WTC11 (cell line): Measurements from ENCODE around the gene SOX9. TPM values are rescaled to one million over a fixed set of nuclear protein-coding genes. Genes with fewer than 3 reads are reported as not detected.
A peak's percentile ranks its signal among the peaks of the same experiment; 100 is the strongest.

Source experiments
- ATAC-seq: fragments of 200-7000 bp; cut with Tn5 transposase; 2 replicates; pipeline ENCODE4 v1.10.0; 2021; ENCODE audit warnings: mild to moderate bottlenecking, moderate library complexity
- CTCF ChIA-PET: fragments of 300-600 bp; sonication (Branson Sonifier 250); formaldehyde crosslinking; loops from one replicate; lab custom pipeline; 2021; ENCODE audit warnings: antibody characterized with exemption; lab: Charles Lee
- POLR2A ChIA-PET: fragments of 350-600 bp; sonication (Branson Sonifier 250); formaldehyde crosslinking; loops from one replicate; lab custom pipeline; 2021; ENCODE audit warnings: antibody characterized with exemption; lab: Charles Lee
- DNase-seq: peaks from one replicate; pipeline ENCODE4 v3.0.0; 2021; ENCODE audit warnings: low spot score
- H3K27ac Mint-ChIP-seq: 2 replicates; pipeline ENCODE4 v1.8.0; 2021; ENCODE audit warnings: mixed read lengths
- H3K27me3 Mint-ChIP-seq: 2 replicates; pipeline ENCODE4 v1.8.0; 2021; ENCODE audit warnings: low read depth, mild to moderate bottlenecking, moderate library complexity, mixed read lengths
- H3K36me3 Mint-ChIP-seq: 2 replicates; pipeline ENCODE4 v1.8.0; 2021; ENCODE audit warnings: mixed read lengths
- H3K4me1 Mint-ChIP-seq: 2 replicates; pipeline ENCODE4 v1.8.0; 2022; ENCODE audit warnings: mixed read lengths
- H3K4me3 Mint-ChIP-seq: 2 replicates; pipeline ENCODE4 v1.8.0; 2021; ENCODE audit warnings: mild to moderate bottlenecking, moderate library complexity, mixed read lengths
- H3K9me3 Mint-ChIP-seq: 2 replicates; pipeline ENCODE4 v1.8.0; 2021; ENCODE audit warnings: mixed read lengths
- CREM ChIP-seq: sonication (generic); formaldehyde crosslinking; IDR thresholded peaks from 2 replicates; pipeline ENCODE4 v1.8.1; 2022; ENCODE audit warnings: mild to moderate bottlenecking, missing genetic modification reagents, moderate library complexity
- ELF4 ChIP-seq: sonication (generic); formaldehyde crosslinking; IDR thresholded peaks from 2 replicates; pipeline ENCODE4 v1.8.1; 2022; ENCODE audit warnings: low read depth, mild to moderate bottlenecking, moderate library complexity, missing genetic modification reagents
- IRF2 ChIP-seq: sonication (generic); formaldehyde crosslinking; IDR thresholded peaks from 2 replicates; pipeline ENCODE4 v1.8.0; 2022; ENCODE audit warnings: low read depth, missing genetic modification reagents, borderline replicate concordance
- NFATC4 ChIP-seq: fragments of 250-450 bp; sonication (Bioruptor Pico); IDR thresholded peaks from 2 replicates; pipeline ENCODE4 v1.9.0; 2021; ENCODE audit warnings: mild to moderate bottlenecking
- TP53 ChIP-seq: sonication (generic); formaldehyde crosslinking; IDR thresholded peaks from 2 replicates; pipeline ENCODE4 v1.8.1; 2023; ENCODE audit warnings: mild to moderate bottlenecking, missing genetic modification reagents
- ZNF671 ChIP-seq: fragments of 250-450 bp; sonication (Bioruptor Pico); IDR thresholded peaks from 2 replicates; pipeline ENCODE4 v1.8.0; 2021; ENCODE audit warnings: mild to moderate bottlenecking
- total RNA-seq: library from RNA; stranded (reverse); gene quantifications from 3 replicates; pipeline ENCODE4 v1.2.3, GENCODE V29; 2021
- TF ChIP-seq, protein P1 (sequence below): fragments of 200-600 bp; IDR thresholded peaks from 2 replicates; pipeline ENCODE4 v1.8.0; 2022; ENCODE audit warnings: antibody characterized with exemption
- TF ChIP-seq, protein P2 (sequence below): sonication (generic); formaldehyde crosslinking; conservative IDR thresholded peaks from 2 replicates; pipeline ENCODE4 v1.8.1; 2022; ENCODE audit warnings: mild to moderate bottlenecking, missing genetic modification reagents
- TF ChIP-seq, protein P3 (sequence below): sonication (generic); formaldehyde crosslinking; IDR thresholded peaks from 2 replicates; pipeline ENCODE4 v1.8.1; 2022; ENCODE audit warnings: mild to moderate bottlenecking, moderate library complexity, missing genetic modification reagents
- TF ChIP-seq, protein P4 (sequence below): sonication (generic); formaldehyde crosslinking; IDR thresholded peaks from 2 replicates; pipeline ENCODE4 v1.8.0; 2023; ENCODE audit warnings: missing genetic modification reagents, mild to moderate bottlenecking, borderline replicate concordance
- TF ChIP-seq, protein P5 (sequence below): sonication (generic); formaldehyde crosslinking; IDR thresholded peaks from 2 replicates; pipeline ENCODE4 v1.8.1; 2023; ENCODE audit warnings: mild to moderate bottlenecking, missing genetic modification reagents

SOX9 gene
- total RNA-seq, 1 experiment from 2014 or later: 8.1 TPM

DNA sequence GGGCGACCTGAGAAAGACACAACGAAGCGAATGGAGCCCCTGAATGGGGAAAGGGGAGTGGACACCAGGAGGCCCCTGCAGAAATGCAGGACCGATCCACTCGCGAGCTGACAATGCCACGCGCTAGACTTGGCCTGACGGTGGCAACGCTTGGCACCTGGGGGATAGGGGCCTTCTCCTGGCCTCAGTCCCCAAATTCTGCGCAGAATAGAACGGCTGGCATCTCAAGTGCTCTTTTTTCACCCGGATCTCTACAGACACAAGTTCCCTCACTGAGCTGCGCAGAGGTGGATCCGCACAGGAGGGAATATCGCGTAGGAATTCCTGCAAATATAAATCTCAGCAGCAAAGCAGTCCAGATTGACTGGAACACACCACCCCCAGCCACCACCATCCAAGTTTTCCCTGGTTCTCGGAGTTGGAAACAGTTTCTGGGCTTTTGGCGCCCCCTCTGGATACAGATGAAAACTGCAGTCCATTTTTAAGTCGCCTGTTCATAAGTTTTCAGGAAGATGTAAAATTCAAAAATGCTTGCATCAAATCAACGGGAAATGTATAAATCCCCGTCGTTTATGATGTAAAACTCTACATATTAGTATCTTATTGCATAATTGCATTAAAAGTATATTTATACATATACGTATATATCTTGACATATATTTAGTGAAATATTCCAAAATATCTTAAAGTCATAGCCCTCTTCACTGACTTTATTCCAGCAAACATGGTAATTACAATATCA lies 2.3 kb upstream of the SOX9 start:
- TF ChIP-seq, protein P1, sequence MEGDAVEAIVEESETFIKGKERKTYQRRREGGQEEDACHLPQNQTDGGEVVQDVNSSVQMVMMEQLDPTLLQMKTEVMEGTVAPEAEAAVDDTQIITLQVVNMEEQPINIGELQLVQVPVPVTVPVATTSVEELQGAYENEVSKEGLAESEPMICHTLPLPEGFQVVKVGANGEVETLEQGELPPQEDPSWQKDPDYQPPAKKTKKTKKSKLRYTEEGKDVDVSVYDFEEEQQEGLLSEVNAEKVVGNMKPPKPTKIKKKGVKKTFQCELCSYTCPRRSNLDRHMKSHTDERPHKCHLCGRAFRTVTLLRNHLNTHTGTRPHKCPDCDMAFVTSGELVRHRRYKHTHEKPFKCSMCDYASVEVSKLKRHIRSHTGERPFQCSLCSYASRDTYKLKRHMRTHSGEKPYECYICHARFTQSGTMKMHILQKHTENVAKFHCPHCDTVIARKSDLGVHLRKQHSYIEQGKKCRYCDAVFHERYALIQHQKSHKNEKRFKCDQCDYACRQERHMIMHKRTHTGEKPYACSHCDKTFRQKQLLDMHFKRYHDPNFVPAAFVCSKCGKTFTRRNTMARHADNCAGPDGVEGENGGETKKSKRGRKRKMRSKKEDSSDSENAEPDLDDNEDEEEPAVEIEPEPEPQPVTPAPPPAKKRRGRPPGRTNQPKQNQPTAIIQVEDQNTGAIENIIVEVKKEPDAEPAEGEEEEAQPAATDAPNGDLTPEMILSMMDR: peak; percentile 88
- TF ChIP-seq NFATC4 (CRISPR knock-in tag): no peak
- no peaks in the 10 kb centered on the region for H3K36me3 Mint-ChIP-seq
- H3K4me3 Mint-ChIP-seq: peak overlapping the region; percentile 80
- H3K27me3 Mint-ChIP-seq: peaks cover 81% of the 10 kb centered on the region
- ATAC-seq: no peak
- peak; percentile 70 for DNase-seq
- CTCF ChIA-PET: interaction anchor here (1.3 kb wide), 1 partner anchor 645 kb away, joined by 3 read pairs; no protein-coding TSS in a partner anchor
- POLR2A ChIA-PET: no interaction called here
- H3K4me1 Mint-ChIP-seq: peaks cover 42% of the 10 kb centered on the region
- no peaks in the 10 kb centered on the region for H3K9me3 Mint-ChIP-seq
- no peak overlapping the region for H3K27ac Mint-ChIP-seq

DNA sequence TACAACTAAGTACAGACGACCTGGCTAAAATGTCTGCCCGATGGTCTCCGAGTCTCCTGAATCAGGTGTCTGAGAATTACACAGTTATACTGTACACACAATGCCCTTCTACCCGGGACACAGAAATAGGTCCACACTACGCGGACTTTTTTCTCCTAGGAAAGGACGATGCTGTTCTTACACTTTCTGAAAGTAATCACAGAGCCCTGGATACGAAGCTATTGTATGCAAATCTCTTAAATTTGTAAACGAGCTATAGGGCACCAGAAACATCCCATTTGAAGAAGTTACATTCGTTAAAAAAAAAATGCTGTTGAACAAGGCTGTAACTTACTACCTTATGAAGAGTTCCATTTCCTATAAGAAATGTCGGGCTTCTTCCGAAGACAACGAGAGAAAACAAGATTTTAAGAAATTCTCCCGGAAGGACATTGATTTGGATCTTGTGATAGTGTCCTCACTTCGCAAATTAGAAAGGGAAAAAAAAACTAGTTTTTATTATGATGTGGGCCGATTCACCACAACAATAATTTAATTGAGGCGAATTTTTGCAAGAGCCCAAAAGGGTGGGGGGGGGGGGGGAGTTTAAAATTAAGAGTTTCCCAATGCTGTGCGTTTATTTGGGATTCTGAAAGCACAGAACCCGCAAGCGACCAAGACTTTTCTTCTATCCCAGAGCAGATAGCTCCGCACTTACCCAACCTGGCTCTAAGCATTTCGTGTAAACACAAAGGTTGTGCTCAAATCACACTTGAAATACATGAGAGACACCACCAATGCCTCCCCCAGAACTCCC lies 1.5 kb upstream of the SOX9 start:
- POLR2A ChIA-PET: interaction anchor here (1.8 to 3.2 kb wide), 3 partner anchors 53 to 420 kb away, joined by 5 to 13 read pairs (median 10); no protein-coding TSS in a partner anchor
- Mint-ChIP-seq H3K4me1 (peaks cover 46% of the 10 kb centered on the region), H3K9me3 (no peaks in the 10 kb centered on the region), H3K27ac (no peak overlapping the region), H3K27me3 (peaks cover 73% of the 10 kb centered on the region), H3K4me3 (peak overlapping the region; percentile 95)
- no peak for ATAC-seq
- CTCF ChIA-PET: interaction anchor here (0.6 to 3.8 kb wide), 11 partner anchors 14 to 1197 kb away, joined by 3 to 28 read pairs (median 4); no protein-coding TSS in a partner anchor
- TF ChIP-seq IRF2 (CRISPR knock-in tag): no peak
- no peak for TF ChIP-seq CREM (CRISPR knock-in tag)
- no peak for TF ChIP-seq ZNF671 (CRISPR knock-in tag)
- TF ChIP-seq, all 79 proteins: peak for 0
- no peak for DNase-seq
- peaks cover 4% of the 10 kb centered on the region for H3K36me3 Mint-ChIP-seq

DNA sequence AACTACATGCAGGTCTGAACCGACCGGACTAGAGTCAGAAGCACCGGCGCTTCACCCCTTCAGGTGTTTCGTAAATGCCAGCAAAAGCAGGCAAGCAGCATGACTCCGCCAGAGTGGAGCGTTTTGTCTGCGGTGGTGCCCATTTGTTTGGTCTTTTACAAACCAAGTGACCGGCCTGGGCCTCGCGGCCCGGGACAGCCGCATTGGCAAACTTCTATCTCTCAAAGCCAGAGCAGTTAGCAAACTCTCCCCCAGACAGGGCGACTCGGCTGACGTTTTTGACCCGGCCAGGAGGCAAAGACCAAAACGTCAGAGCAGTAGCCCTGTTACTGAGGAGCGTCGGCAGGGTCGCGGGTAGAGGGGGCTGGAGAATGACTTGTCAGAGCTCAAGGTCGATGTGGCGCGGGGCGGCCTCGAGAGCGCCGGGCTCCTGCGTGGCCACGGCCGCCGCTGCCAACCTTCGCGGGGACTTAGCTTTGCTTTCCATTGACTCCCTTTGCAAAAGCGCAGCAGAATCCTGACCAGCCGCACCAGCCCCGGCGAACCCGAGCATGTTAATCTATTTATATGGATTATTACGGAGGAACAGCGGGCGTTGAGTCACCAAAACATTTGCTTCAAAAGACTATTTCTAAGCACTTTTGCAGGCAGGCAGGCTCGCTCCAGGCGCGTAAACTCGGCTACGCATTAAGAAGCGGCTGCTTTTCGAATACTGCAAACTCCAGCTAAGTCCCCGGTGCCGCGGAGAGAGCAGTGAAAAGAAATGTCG lies 763 bp upstream of the SOX9 start:
- peaks cover 7% of the 10 kb centered on the region for H3K36me3 Mint-ChIP-seq
- ChIA-PET CTCF (interaction anchor here (0.5 to 3.8 kb wide), 20 partner anchors 15 to 647 kb away, joined by 3 to 28 read pairs (median 4); no protein-coding TSS in a partner anchor), POLR2A (interaction anchor here (0.6 to 3.2 kb wide), 13 partner anchors 9 to 437 kb away, joined by 3 to 13 read pairs (median 4); no protein-coding TSS in a partner anchor)
- peaks cover 65% of the 10 kb centered on the region for H3K27me3 Mint-ChIP-seq
- H3K9me3 Mint-ChIP-seq: no peaks in the 10 kb centered on the region
- DNase-seq (peak; percentile 46), ATAC-seq (peak; percentile 3)
- no peak for TF ChIP-seq TP53 (CRISPR knock-in tag)
- TF ChIP-seq, protein P2, sequence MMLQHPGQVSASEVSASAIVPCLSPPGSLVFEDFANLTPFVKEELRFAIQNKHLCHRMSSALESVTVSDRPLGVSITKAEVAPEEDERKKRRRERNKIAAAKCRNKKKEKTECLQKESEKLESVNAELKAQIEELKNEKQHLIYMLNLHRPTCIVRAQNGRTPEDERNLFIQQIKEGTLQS (CRISPR knock-in tag): no peak
- no peak for TF ChIP-seq ELF4 (CRISPR knock-in tag)
- TF ChIP-seq, protein P3, sequence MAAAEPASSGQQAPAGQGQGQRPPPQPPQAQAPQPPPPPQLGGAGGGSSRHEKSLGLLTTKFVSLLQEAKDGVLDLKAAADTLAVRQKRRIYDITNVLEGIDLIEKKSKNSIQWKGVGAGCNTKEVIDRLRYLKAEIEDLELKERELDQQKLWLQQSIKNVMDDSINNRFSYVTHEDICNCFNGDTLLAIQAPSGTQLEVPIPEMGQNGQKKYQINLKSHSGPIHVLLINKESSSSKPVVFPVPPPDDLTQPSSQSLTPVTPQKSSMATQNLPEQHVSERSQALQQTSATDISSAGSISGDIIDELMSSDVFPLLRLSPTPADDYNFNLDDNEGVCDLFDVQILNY: no peak
- TF ChIP-seq, protein P4, sequence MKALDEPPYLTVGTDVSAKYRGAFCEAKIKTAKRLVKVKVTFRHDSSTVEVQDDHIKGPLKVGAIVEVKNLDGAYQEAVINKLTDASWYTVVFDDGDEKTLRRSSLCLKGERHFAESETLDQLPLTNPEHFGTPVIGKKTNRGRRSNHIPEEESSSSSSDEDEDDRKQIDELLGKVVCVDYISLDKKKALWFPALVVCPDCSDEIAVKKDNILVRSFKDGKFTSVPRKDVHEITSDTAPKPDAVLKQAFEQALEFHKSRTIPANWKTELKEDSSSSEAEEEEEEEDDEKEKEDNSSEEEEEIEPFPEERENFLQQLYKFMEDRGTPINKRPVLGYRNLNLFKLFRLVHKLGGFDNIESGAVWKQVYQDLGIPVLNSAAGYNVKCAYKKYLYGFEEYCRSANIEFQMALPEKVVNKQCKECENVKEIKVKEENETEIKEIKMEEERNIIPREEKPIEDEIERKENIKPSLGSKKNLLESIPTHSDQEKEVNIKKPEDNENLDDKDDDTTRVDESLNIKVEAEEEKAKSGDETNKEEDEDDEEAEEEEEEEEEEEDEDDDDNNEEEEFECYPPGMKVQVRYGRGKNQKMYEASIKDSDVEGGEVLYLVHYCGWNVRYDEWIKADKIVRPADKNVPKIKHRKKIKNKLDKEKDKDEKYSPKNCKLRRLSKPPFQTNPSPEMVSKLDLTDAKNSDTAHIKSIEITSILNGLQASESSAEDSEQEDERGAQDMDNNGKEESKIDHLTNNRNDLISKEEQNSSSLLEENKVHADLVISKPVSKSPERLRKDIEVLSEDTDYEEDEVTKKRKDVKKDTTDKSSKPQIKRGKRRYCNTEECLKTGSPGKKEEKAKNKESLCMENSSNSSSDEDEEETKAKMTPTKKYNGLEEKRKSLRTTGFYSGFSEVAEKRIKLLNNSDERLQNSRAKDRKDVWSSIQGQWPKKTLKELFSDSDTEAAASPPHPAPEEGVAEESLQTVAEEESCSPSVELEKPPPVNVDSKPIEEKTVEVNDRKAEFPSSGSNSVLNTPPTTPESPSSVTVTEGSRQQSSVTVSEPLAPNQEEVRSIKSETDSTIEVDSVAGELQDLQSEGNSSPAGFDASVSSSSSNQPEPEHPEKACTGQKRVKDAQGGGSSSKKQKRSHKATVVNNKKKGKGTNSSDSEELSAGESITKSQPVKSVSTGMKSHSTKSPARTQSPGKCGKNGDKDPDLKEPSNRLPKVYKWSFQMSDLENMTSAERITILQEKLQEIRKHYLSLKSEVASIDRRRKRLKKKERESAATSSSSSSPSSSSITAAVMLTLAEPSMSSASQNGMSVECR (CRISPR knock-in tag): 0 out of 2 replicates have a peak, but pooled peaks have one; percentile 15
- TF ChIP-seq, protein P5, sequence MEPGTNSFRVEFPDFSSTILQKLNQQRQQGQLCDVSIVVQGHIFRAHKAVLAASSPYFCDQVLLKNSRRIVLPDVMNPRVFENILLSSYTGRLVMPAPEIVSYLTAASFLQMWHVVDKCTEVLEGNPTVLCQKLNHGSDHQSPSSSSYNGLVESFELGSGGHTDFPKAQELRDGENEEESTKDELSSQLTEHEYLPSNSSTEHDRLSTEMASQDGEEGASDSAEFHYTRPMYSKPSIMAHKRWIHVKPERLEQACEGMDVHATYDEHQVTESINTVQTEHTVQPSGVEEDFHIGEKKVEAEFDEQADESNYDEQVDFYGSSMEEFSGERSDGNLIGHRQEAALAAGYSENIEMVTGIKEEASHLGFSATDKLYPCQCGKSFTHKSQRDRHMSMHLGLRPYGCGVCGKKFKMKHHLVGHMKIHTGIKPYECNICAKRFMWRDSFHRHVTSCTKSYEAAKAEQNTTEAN: no peak
- H3K4me1 Mint-ChIP-seq: peaks cover 52% of the 10 kb centered on the region
- H3K27ac Mint-ChIP-seq: no peak overlapping the region
- H3K4me3 Mint-ChIP-seq: peak overlapping the region; percentile 95
